Astrocyte (in vitro differentiated cells and primary cell): ENCODE data around the gene LRRC53. TPM values are rescaled to one million over a fixed set of nuclear protein-coding genes. Genes with fewer than 3 reads are reported as not detected.

ENCODE experiments used
- DNase-seq: peaks from one replicate; pipeline ENCODE4 v3.0.0-alpha.2; 2010; ENCODE audit warnings: low read depth
- FAIRE-seq: peaks from 2 replicates; lab custom pipeline; 2011; peaks lifted over from hg19 to GRCh38; lab: Jason Lieb, UNC
- H2AFZ ChIP-seq: 2 replicates; pipeline ENCODE4 v1.6.0; 2012; ENCODE audit warnings: low read depth, low read length, inconsistent platforms
- H3K27ac ChIP-seq: 2 replicates; pipeline ENCODE4 v1.5.1; 2011; ENCODE audit warnings: low read depth, low read length, inconsistent platforms
- H3K27me3 ChIP-seq: 2 replicates; pipeline ENCODE4 v1.6.0; 2011; ENCODE audit warnings: low read length, inconsistent platforms; ENCODE audit not compliant: insufficient read depth
- H3K36me3 ChIP-seq: 2 replicates; pipeline ENCODE4 v1.5.1; 2011; ENCODE audit warnings: low read length, inconsistent platforms; ENCODE audit not compliant: insufficient read depth
- H3K4me1 ChIP-seq: 2 replicates; pipeline ENCODE4 v1.5.1; 2011; ENCODE audit warnings: low read length, inconsistent platforms; ENCODE audit not compliant: insufficient read depth
- H3K4me2 ChIP-seq: 2 replicates; pipeline ENCODE4 v1.6.0; 2012; ENCODE audit warnings: low read length, inconsistent platforms
- H3K4me3 ChIP-seq: 2 replicates; pipeline ENCODE4 v1.5.1; 2011; ENCODE audit warnings: low read depth, mild to moderate bottlenecking, low read length, inconsistent platforms; ENCODE audit not compliant: insufficient read depth
- H3K79me2 ChIP-seq: 2 replicates; pipeline ENCODE4 v1.6.0; 2012; ENCODE audit warnings: mild to moderate bottlenecking, low read length, inconsistent platforms; ENCODE audit not compliant: insufficient read depth
- H3K9ac ChIP-seq: 2 replicates; pipeline ENCODE4 v1.6.0; 2012; ENCODE audit warnings: mild to moderate bottlenecking, low read length, inconsistent platforms
- H3K9me3 ChIP-seq: 2 replicates; pipeline ENCODE4 v1.5.1; 2012; ENCODE audit warnings: low read depth, mild to moderate bottlenecking, low read length, inconsistent platforms; ENCODE audit not compliant: insufficient read depth
- H4K20me1 ChIP-seq: 2 replicates; pipeline ENCODE4 v1.6.0; 2012; ENCODE audit warnings: low read length, inconsistent platforms; ENCODE audit not compliant: insufficient read depth
- H3K27ac Mint-ChIP-seq: one replicate; pipeline ENCODE4 v1.8.0; 2021; ENCODE audit warnings: mild to moderate bottlenecking, mixed read lengths; ENCODE audit not compliant: unreplicated experiment
- H3K27me3 Mint-ChIP-seq: one replicate; pipeline ENCODE4 v1.8.0; 2021; ENCODE audit warnings: low read depth, mixed read lengths; ENCODE audit not compliant: unreplicated experiment
- H3K36me3 Mint-ChIP-seq: one replicate; pipeline ENCODE4 v1.8.0; 2021; ENCODE audit warnings: low read depth, mixed read lengths; ENCODE audit not compliant: unreplicated experiment
- H3K4me1 Mint-ChIP-seq: one replicate; pipeline ENCODE4 v1.8.0; 2021; ENCODE audit warnings: low read depth, mixed read lengths; ENCODE audit not compliant: unreplicated experiment
- H3K4me3 Mint-ChIP-seq: one replicate; pipeline ENCODE4 v1.8.0; 2021; ENCODE audit warnings: mild to moderate bottlenecking, moderate library complexity, mixed read lengths; ENCODE audit not compliant: unreplicated experiment
- H3K9me3 Mint-ChIP-seq: one replicate; pipeline ENCODE4 v1.8.0; 2021; ENCODE audit warnings: mild to moderate bottlenecking, mixed read lengths; ENCODE audit not compliant: unreplicated experiment
- CTCF ChIP-seq: IDR thresholded peaks from 2 replicates; pipeline ENCODE4 v1.5.1; 2011; ENCODE audit warnings: low read depth, mild to moderate bottlenecking, inconsistent platforms, low read length, moderate library complexity; ENCODE audit not compliant: insufficient read depth
- EZH2 ChIP-seq: IDR thresholded peaks from 2 replicates; pipeline ENCODE4 v1.6.1; 2012; ENCODE audit warnings: mild to moderate bottlenecking, low read length, inconsistent platforms; ENCODE audit not compliant: insufficient read depth
- total RNA-seq: library from RNA; stranded (reverse); gene quantifications from 2 replicates; pipeline ENCODE4 v1.2.1, GENCODE V29; 2021

The LRRC53 gene
- total RNA-seq, 1 donor from 2014 or later: not detected

DNA sequence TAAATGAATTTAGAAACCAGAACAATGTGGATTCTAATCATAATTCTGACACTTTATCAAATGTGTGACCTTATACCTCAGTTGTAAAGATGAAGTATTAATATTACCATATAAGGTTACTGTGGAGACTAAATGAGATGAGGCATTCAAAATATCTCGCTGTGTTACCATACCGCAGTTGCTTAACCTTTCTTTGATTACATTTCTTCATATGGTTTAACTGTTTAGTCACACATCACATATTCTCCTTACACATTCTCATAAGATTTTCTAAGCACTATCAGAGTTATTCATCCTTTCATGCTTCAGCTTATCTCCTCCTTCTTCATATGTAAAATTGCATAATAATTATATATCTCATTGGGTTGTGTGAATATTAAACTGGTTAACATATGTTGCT, 88.9 kb downstream of the LRRC53 start:
- no peaks in the 10 kb centered on the region for H3K9me3 ChIP-seq
- TF ChIP-seq EZH2 (no peak), CTCF (no peak)
- no peak overlapping the region for H3K9ac ChIP-seq
- H3K4me3 Mint-ChIP-seq: no peak overlapping the region
- no peak overlapping the region for H3K27ac ChIP-seq
- no peak overlapping the region for H2AFZ ChIP-seq
- no peaks in the 10 kb centered on the region for H3K27me3 ChIP-seq
- no peaks in the 10 kb centered on the region for H3K27me3 Mint-ChIP-seq
- no peak overlapping the region for H3K4me3 ChIP-seq
- H3K4me2 ChIP-seq: no peak overlapping the region
- no peak for FAIRE-seq
- H3K4me1 ChIP-seq: peaks cover 18% of the 10 kb centered on the region
- no peaks in the 10 kb centered on the region for H3K36me3 ChIP-seq
- H3K27ac Mint-ChIP-seq: no peak overlapping the region
- no peaks in the 10 kb centered on the region for H3K79me2 ChIP-seq
- no peaks in the 10 kb centered on the region for H3K9me3 Mint-ChIP-seq
- H3K4me1 Mint-ChIP-seq: peaks cover 35% of the 10 kb centered on the region
- no peaks in the 10 kb centered on the region for H4K20me1 ChIP-seq
- no peak for DNase-seq
- no peaks in the 10 kb centered on the region for H3K36me3 Mint-ChIP-seq

DNA sequence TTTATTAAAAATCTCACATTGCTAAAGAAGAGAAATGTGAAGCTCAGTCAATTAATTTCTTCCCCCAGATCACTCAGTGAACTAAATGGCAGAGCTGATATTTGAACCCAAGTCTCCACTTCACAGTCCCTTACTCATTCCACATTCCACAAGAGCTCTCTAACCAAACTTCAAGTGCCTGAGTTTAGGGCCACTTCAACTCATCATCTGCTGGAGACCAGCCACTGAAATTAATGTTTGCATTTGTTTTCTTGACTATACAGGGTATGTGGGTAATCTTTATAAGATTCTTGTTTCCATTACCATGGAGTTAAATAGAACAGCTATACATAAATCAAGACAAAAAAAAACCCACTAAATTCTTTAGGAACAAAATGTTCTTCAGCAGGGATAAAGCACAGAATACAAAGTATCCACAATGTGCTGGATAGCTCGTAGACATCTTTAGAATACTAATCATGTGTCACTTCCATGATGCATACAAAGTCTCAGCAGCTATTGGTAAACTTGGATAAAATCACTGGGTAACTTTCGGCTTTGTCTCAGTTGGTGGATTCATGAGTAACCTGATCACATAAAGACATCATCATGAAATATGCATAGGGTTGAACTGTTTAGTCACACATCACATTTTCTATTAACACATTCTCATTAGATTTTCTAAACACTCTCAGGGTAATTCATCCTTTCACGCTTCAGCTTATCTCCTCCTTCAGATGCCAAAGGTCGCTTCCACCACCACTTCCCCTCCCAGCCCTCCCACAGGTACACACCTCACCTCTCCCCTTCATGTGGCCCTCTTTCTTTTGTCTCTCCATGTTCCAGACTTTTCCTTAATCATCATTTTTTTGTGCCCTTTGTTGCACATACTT, 89.8 kb downstream of the LRRC53 start:
- no peak for FAIRE-seq
- no peak overlapping the region for H3K4me2 ChIP-seq

More for the DNA sequence above, 89.8 kb downstream of the LRRC53 start:
- Histone ChIP-seq H3K4me3 (no peak overlapping the region), H3K9ac (no peak overlapping the region), H3K79me2 (no peaks in the 10 kb centered on the region), H4K20me1 (no peaks in the 10 kb centered on the region), H2AFZ (no peak overlapping the region), H3K4me1 (peaks cover 18% of the 10 kb centered on the region), H3K27me3 (no peaks in the 10 kb centered on the region), H3K9me3 (no peaks in the 10 kb centered on the region), H3K36me3 (no peaks in the 10 kb centered on the region), H3K27ac (no peak overlapping the region)
- H3K4me1 Mint-ChIP-seq: peaks cover 28% of the 10 kb centered on the region
- H3K36me3 Mint-ChIP-seq: no peaks in the 10 kb centered on the region
- H3K27ac Mint-ChIP-seq: no peak overlapping the region
- H3K9me3 Mint-ChIP-seq: no peaks in the 10 kb centered on the region
- no peaks in the 10 kb centered on the region for H3K27me3 Mint-ChIP-seq
- TF ChIP-seq CTCF (no peak), EZH2 (no peak)
- DNase-seq: peak; percentile 49
- no peak overlapping the region for H3K4me3 Mint-ChIP-seq
